ENCODE measurements around the gene CNTNAP2.

Gene CNTNAP2

GRCh38 chr7:148187471-148187870 lies 2070.9 kb downstream of the CNTNAP2 start:
- Histone ChIP-seq H3K36me3 (ENCODE audit: control insufficient read depth, insufficient read depth, low read length) (no peaks in the 10 kb centered on the region), H3K4me3 (ENCODE audit: insufficient read depth, low read depth, low read length, poor library complexity, severe bottlenecking) (no peak overlapping the region), H3K4me1 (ENCODE audit: control insufficient read depth, insufficient read depth, low read length, poor library complexity, severe bottlenecking) (no peaks in the 10 kb centered on the region), H3K27ac (ENCODE audit: insufficient read depth, low read length, poor library complexity, severe bottlenecking) (no peak overlapping the region), H3K27me3 (replicated peaks; ENCODE audit: control insufficient read depth, insufficient read depth, low read length, poor library complexity, severe bottlenecking) (no peaks in the 10 kb centered on the region), H3K9me3 (ENCODE audit: control insufficient read depth, low read length) (no peaks in the 10 kb centered on the region)
- DNase-seq, result no peak

GRCh38 chr7:148191391-148192065 lies 2074.9 kb downstream of the CNTNAP2 start:
- no peaks in the 10 kb centered on the region for H3K4me1 ChIP-seq (ENCODE audit: control insufficient read depth, insufficient read depth, low read length, poor library complexity, severe bottlenecking)
- DNase-seq, result no peak
- no peak overlapping the region for H3K4me3 ChIP-seq (ENCODE audit: insufficient read depth, low read depth, low read length, poor library complexity, severe bottlenecking)
- no peaks in the 10 kb centered on the region for H3K36me3 ChIP-seq (ENCODE audit: control insufficient read depth, insufficient read depth, low read length)
- no peak overlapping the region for H3K27ac ChIP-seq (ENCODE audit: insufficient read depth, low read length, poor library complexity, severe bottlenecking)
- H3K27me3 ChIP-seq (replicated peaks; ENCODE audit: control insufficient read depth, insufficient read depth, low read length, poor library complexity, severe bottlenecking), result no peaks in the 10 kb centered on the region
- no peaks in the 10 kb centered on the region for H3K9me3 ChIP-seq (ENCODE audit: control insufficient read depth, low read length)

GRCh38 chr7:148192491-148192890 lies 2075.9 kb downstream of the CNTNAP2 start:
- H3K27ac ChIP-seq (ENCODE audit: insufficient read depth, low read length, poor library complexity, severe bottlenecking), result no peak overlapping the region
- H3K36me3 ChIP-seq (ENCODE audit: control insufficient read depth, insufficient read depth, low read length), result no peaks in the 10 kb centered on the region
- no peaks in the 10 kb centered on the region for H3K4me1 ChIP-seq (ENCODE audit: control insufficient read depth, insufficient read depth, low read length, poor library complexity, severe bottlenecking)
- DNase-seq, result no peak
- no peak overlapping the region for H3K4me3 ChIP-seq (ENCODE audit: insufficient read depth, low read depth, low read length, poor library complexity, severe bottlenecking)
- H3K9me3 ChIP-seq (ENCODE audit: control insufficient read depth, low read length), result no peaks in the 10 kb centered on the region
- H3K27me3 ChIP-seq (replicated peaks; ENCODE audit: control insufficient read depth, insufficient read depth, low read length, poor library complexity, severe bottlenecking), result no peaks in the 10 kb centered on the region

GRCh38 chr7:148201992-148202391 lies 2085.4 kb downstream of the CNTNAP2 start:
- Histone ChIP-seq H3K27ac (ENCODE audit: insufficient read depth, low read length, poor library complexity, severe bottlenecking) (no peak overlapping the region), H3K36me3 (ENCODE audit: control insufficient read depth, insufficient read depth, low read length) (no peaks in the 10 kb centered on the region), H3K9me3 (ENCODE audit: control insufficient read depth, low read length) (no peaks in the 10 kb centered on the region), H3K4me3 (ENCODE audit: insufficient read depth, low read depth, low read length, poor library complexity, severe bottlenecking) (no peak overlapping the region), H3K4me1 (ENCODE audit: control insufficient read depth, insufficient read depth, low read length, poor library complexity, severe bottlenecking) (no peaks in the 10 kb centered on the region), H3K27me3 (replicated peaks; ENCODE audit: control insufficient read depth, insufficient read depth, low read length, poor library complexity, severe bottlenecking) (no peaks in the 10 kb centered on the region)
- no peak for DNase-seq

GRCh38 chr7:148204639-148205304 lies 2088.2 kb downstream of the CNTNAP2 start:
- Histone ChIP-seq H3K4me1 (ENCODE audit: control insufficient read depth, insufficient read depth, low read length, poor library complexity, severe bottlenecking) (no peaks in the 10 kb centered on the region), H3K27me3 (replicated peaks; ENCODE audit: control insufficient read depth, insufficient read depth, low read length, poor library complexity, severe bottlenecking) (no peaks in the 10 kb centered on the region), H3K27ac (ENCODE audit: insufficient read depth, low read length, poor library complexity, severe bottlenecking) (no peak overlapping the region), H3K36me3 (ENCODE audit: control insufficient read depth, insufficient read depth, low read length) (no peaks in the 10 kb centered on the region), H3K4me3 (ENCODE audit: insufficient read depth, low read depth, low read length, poor library complexity, severe bottlenecking) (no peak overlapping the region), H3K9me3 (ENCODE audit: control insufficient read depth, low read length) (no peaks in the 10 kb centered on the region)
- DNase-seq, result no peak

- Histone ChIP-seq H3K4me1 (ENCODE audit: control insufficient read depth, insufficient read depth, low read length, poor library complexity, severe bottlenecking) (no peaks in the 10 kb centered on the region), H3K9me3 (ENCODE audit: control insufficient read depth, low read length) (no peaks in the 10 kb centered on the region), H3K27ac (ENCODE audit: insufficient read depth, low read length, poor library complexity, severe bottlenecking) (no peak overlapping the region), H3K4me3 (ENCODE audit: insufficient read depth, low read depth, low read length, poor library complexity, severe bottlenecking) (no peak overlapping the region), H3K36me3 (ENCODE audit: control insufficient read depth, insufficient read depth, low read length) (no peaks in the 10 kb centered on the region), H3K27me3 (replicated peaks; ENCODE audit: control insufficient read depth, insufficient read depth, low read length, poor library complexity, severe bottlenecking) (no peaks in the 10 kb centered on the region)
- no peak for DNase-seq
These were observed 2093.1 kb downstream of the CNTNAP2 start for GRCh38 chr7:148209643-148210190.

GRCh38 chr7:148210804-148211325 lies 2094.3 kb downstream of the CNTNAP2 start:
- H3K4me3 ChIP-seq (ENCODE audit: insufficient read depth, low read depth, low read length, poor library complexity, severe bottlenecking), result no peak overlapping the region
- no peaks in the 10 kb centered on the region for H3K9me3 ChIP-seq (ENCODE audit: control insufficient read depth, low read length)
- no peaks in the 10 kb centered on the region for H3K4me1 ChIP-seq (ENCODE audit: control insufficient read depth, insufficient read depth, low read length, poor library complexity, severe bottlenecking)
- no peak overlapping the region for H3K27ac ChIP-seq (ENCODE audit: insufficient read depth, low read length, poor library complexity, severe bottlenecking)
- DNase-seq, result no peak
- no peaks in the 10 kb centered on the region for H3K36me3 ChIP-seq (ENCODE audit: control insufficient read depth, insufficient read depth, low read length)
- no peaks in the 10 kb centered on the region for H3K27me3 ChIP-seq (replicated peaks; ENCODE audit: control insufficient read depth, insufficient read depth, low read length, poor library complexity, severe bottlenecking)

- H3K27ac ChIP-seq (ENCODE audit: insufficient read depth, low read length, poor library complexity, severe bottlenecking), result no peak overlapping the region
- no peaks in the 10 kb centered on the region for H3K36me3 ChIP-seq (ENCODE audit: control insufficient read depth, insufficient read depth, low read length)
- DNase-seq, result no peak
- H3K9me3 ChIP-seq (ENCODE audit: control insufficient read depth, low read length), result no peaks in the 10 kb centered on the region
- H3K4me3 ChIP-seq (ENCODE audit: insufficient read depth, low read depth, low read length, poor library complexity, severe bottlenecking), result no peak overlapping the region
- no peaks in the 10 kb centered on the region for H3K27me3 ChIP-seq (replicated peaks; ENCODE audit: control insufficient read depth, insufficient read depth, low read length, poor library complexity, severe bottlenecking)
- H3K4me1 ChIP-seq (ENCODE audit: control insufficient read depth, insufficient read depth, low read length, poor library complexity, severe bottlenecking), result no peaks in the 10 kb centered on the region
These were observed 2095.1 kb downstream of the CNTNAP2 start for GRCh38 chr7:148211740-148212151.

GRCh38 chr7:148212731-148213130 lies 2096.1 kb downstream of the CNTNAP2 start:
- no peaks in the 10 kb centered on the region for H3K36me3 ChIP-seq (ENCODE audit: control insufficient read depth, insufficient read depth, low read length)
- no peaks in the 10 kb centered on the region for H3K27me3 ChIP-seq (replicated peaks; ENCODE audit: control insufficient read depth, insufficient read depth, low read length, poor library complexity, severe bottlenecking)
- no peaks in the 10 kb centered on the region for H3K9me3 ChIP-seq (ENCODE audit: control insufficient read depth, low read length)
- H3K4me1 ChIP-seq (ENCODE audit: control insufficient read depth, insufficient read depth, low read length, poor library complexity, severe bottlenecking), result no peaks in the 10 kb centered on the region
- no peak overlapping the region for H3K4me3 ChIP-seq (ENCODE audit: insufficient read depth, low read depth, low read length, poor library complexity, severe bottlenecking)
- no peak overlapping the region for H3K27ac ChIP-seq (ENCODE audit: insufficient read depth, low read length, poor library complexity, severe bottlenecking)
- no peak for DNase-seq

GRCh38 chr7:148214101-148214500 lies 2097.5 kb downstream of the CNTNAP2 start:
- DNase-seq, result no peak
- Histone ChIP-seq H3K27me3 (replicated peaks; ENCODE audit: control insufficient read depth, insufficient read depth, low read length, poor library complexity, severe bottlenecking) (no peaks in the 10 kb centered on the region), H3K4me1 (ENCODE audit: control insufficient read depth, insufficient read depth, low read length, poor library complexity, severe bottlenecking) (no peaks in the 10 kb centered on the region), H3K9me3 (ENCODE audit: control insufficient read depth, low read length) (no peaks in the 10 kb centered on the region), H3K27ac (ENCODE audit: insufficient read depth, low read length, poor library complexity, severe bottlenecking) (no peak overlapping the region), H3K36me3 (ENCODE audit: control insufficient read depth, insufficient read depth, low read length) (no peaks in the 10 kb centered on the region), H3K4me3 (ENCODE audit: insufficient read depth, low read depth, low read length, poor library complexity, severe bottlenecking) (no peak overlapping the region)
